A673 (cell line): Measurements from ENCODE around the gene GSTT2B. TPM values are rescaled to one million over a fixed set of nuclear protein-coding genes. Genes with fewer than 3 reads are reported as not detected.
"Not testable (repeated sequence)": the region's sequence is repeated elsewhere in the genome, so short reads cannot be mapped to it uniquely, and the experiment has no call there.

ENCODE experiments used
- BruUV-seq: library from RNA; stranded (reverse); fragments of 400-500 nt; replicated peaks from 2 replicates; lab custom pipeline; 2021; lab: Mats Ljungman, UMichigan
- CTCF ChIA-PET: fragments of 300-600 bp; sonication (Branson Sonifier 250); formaldehyde crosslinking; loops from one replicate; lab custom pipeline; 2022; ENCODE audit warnings: antibody characterized with exemption; lab: Charles Lee
- POLR2A ChIA-PET: fragments of 300-600 bp; sonication (Branson Sonifier 250); formaldehyde crosslinking; loops from one replicate; lab custom pipeline; 2022; ENCODE audit warnings: antibody characterized with exemption; ENCODE audit not compliant: low non-redundant PET; lab: Charles Lee
- DNase-seq: peaks from one replicate; pipeline ENCODE4 v3.0.0-alpha.2; 2015; ENCODE audit warnings: low spot score
- H3K27ac ChIP-seq: fragments of 200-600 bp; sonication (generic); 2 replicates; pipeline ENCODE4 v1.5.1; 2016; ENCODE audit warnings: mixed run types, low read depth, mild to moderate bottlenecking, mixed read lengths, antibody characterized with exemption, low read length; ENCODE audit not compliant: poor library complexity, severe bottlenecking
- H3K27me3 ChIP-seq: fragments of 200-600 bp; sonication (generic); replicated peaks from 2 replicates; pipeline ENCODE4 v1.6.1; 2017; ENCODE audit warnings: mixed run types, low read depth, mild to moderate bottlenecking, mixed read lengths, antibody characterized with exemption, low read length; ENCODE audit not compliant: insufficient read depth, poor library complexity
- H3K36me3 ChIP-seq: fragments of 200-600 bp; sonication (generic); 2 replicates; pipeline ENCODE4 v1.6.1; 2016; ENCODE audit warnings: mixed run types, mild to moderate bottlenecking, mixed read lengths, antibody characterized with exemption, low read length; ENCODE audit not compliant: insufficient read depth, poor library complexity, severe bottlenecking
- H3K4me1 ChIP-seq: fragments of 200-600 bp; sonication (generic); 2 replicates; pipeline ENCODE4 v1.6.1; 2017; ENCODE audit warnings: mixed run types, mild to moderate bottlenecking, mixed read lengths, antibody characterized with exemption, low read length; ENCODE audit not compliant: insufficient read depth, poor library complexity, severe bottlenecking
- H3K4me3 ChIP-seq: fragments of 200-600 bp; sonication (generic); 2 replicates; pipeline ENCODE4 v1.5.1; 2016; ENCODE audit warnings: low read depth, mixed run types, mild to moderate bottlenecking, mixed read lengths, low read length; ENCODE audit not compliant: poor library complexity, severe bottlenecking
- H3K9me3 ChIP-seq: fragments of 200-600 bp; sonication (generic); 2 replicates; pipeline ENCODE4 v1.6.1; 2016; ENCODE audit warnings: mixed run types, low read depth, mild to moderate bottlenecking, mixed read lengths, antibody characterized with exemption, low read length; ENCODE audit not compliant: poor library complexity, severe bottlenecking
- EZH2 ChIP-seq: fragments of 200-600 bp; sonication (generic); IDR thresholded peaks from 2 replicates; pipeline ENCODE4 v1.6.1; 2017; ENCODE audit warnings: borderline replicate concordance, low read depth, mild to moderate bottlenecking, mixed read lengths, antibody characterized with exemption, low read length; ENCODE audit not compliant: poor library complexity, severe bottlenecking
- intact Hi-C: fragments of 100-400 bp; cut with micrococcal nuclease; formaldehyde crosslinking; loops from one replicate; pipeline ENCODE4 v1.10.0; 2022; ENCODE audit not compliant: unreplicated experiment
- total RNA-seq: library from RNA; stranded (reverse); gene quantifications from 2 replicates; pipeline ENCODE4 v1.2.3, GENCODE V29; 2021
- TF ChIP-seq, protein P1 (sequence below): fragments of 300-800, 200-600 bp; sonication (generic); conservative IDR thresholded peaks from 2 replicates; pipeline ENCODE4 v1.5.1; 2017; ENCODE audit warnings: low read depth, mild to moderate bottlenecking, antibody characterized with exemption, low read length, moderate library complexity, mixed read lengths

Gene GSTT2B
- total RNA-seq, 1 experiment from 2014 or later = 0.54 TPM

GRCh38 chr22:23951383-23951782, 9.6 kb downstream of the GSTT2B start:
- H3K36me3 ChIP-seq, H3K27me3 ChIP-seq, H3K4me3 ChIP-seq, BruUV-seq, H3K4me1 ChIP-seq, H3K27ac ChIP-seq, H3K9me3 ChIP-seq, DNase-seq, POLR2A ChIA-PET, CTCF ChIA-PET: not testable (repeated sequence)
- intact Hi-C loops = loop anchor here (10.0 kb wide), 1 partner anchor 223 kb away; no protein-coding TSS in a partner anchor

DNA sequence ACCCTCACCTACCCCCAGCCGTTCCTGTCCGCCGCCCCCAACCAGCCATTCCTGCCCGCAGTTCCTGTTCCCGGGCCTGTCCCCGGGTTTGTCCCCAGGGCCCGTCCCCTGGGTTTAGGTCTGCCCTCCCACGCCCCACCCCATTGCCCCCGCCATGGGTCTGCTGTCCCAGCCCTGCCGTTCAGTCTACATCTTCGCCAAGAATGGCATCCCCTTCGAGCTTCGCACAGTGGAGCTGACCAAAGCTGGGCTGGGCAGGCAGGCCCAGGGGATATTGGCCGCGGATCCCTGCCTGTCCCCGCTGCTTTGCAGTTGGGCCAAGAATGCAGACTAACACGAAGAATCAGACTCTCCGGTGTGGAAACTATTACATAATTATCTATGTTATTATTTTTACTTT, 11.2 kb downstream of the GSTT2B start:
- H3K27ac ChIP-seq, CTCF ChIA-PET, DNase-seq, H3K4me1 ChIP-seq, H3K9me3 ChIP-seq, H3K4me3 ChIP-seq, H3K36me3 ChIP-seq, BruUV-seq, H3K27me3 ChIP-seq, POLR2A ChIA-PET: not testable (repeated sequence)
- intact Hi-C loops = loop anchor here (10.0 kb wide), 1 partner anchor 225 kb away; no protein-coding TSS in a partner anchor

DNA sequence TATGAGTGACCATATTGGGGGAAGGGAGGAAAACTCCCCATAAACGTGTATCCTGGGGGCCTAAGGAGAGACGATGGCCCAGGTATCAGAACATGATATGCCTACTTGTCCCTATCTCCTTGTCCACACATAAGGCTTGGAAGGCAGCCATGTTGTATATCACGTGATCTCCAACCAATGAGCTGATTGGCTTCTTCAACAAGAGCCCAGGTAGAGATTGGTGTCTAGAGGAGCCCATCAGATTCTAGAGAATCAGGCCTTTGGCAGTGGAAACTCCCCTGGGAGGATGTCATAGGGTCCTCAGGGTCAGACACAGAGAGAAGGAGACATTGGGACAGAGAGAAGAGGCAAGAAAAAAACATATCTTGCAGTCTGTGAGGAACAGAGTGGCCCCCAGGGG, 13.6 kb downstream of the GSTT2B start:
- H3K4me3 ChIP-seq, H3K9me3 ChIP-seq, H3K27me3 ChIP-seq, H3K36me3 ChIP-seq, CTCF ChIA-PET, DNase-seq, H3K4me1 ChIP-seq, BruUV-seq, H3K27ac ChIP-seq, POLR2A ChIA-PET, intact Hi-C loops: not testable (repeated sequence)

DNA sequence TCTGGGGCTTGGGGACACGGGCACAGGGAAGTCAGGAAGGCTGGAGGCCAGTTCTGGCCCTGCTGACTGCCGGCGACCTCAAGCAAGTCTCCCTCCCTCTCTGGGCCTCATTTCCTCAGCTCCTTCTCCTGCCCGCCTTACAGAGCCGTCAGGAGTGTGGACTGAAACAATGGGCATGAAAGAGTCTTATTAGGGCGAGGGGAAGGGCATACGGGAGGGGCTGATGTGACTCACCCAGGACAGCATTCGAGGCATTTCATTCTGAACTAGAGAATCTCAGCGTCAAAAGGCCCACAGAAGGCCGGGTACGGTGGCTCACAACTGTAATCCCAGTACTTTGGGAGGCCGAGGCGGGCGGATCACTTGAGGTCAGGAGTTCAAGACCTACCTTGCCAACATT, 20.8 kb downstream of the GSTT2B start:
- POLR2A ChIA-PET, H3K27me3 ChIP-seq, DNase-seq, H3K4me1 ChIP-seq, H3K36me3 ChIP-seq, H3K4me3 ChIP-seq, BruUV-seq, H3K27ac ChIP-seq, CTCF ChIA-PET, intact Hi-C loops, H3K9me3 ChIP-seq: not testable (repeated sequence)

DNA sequence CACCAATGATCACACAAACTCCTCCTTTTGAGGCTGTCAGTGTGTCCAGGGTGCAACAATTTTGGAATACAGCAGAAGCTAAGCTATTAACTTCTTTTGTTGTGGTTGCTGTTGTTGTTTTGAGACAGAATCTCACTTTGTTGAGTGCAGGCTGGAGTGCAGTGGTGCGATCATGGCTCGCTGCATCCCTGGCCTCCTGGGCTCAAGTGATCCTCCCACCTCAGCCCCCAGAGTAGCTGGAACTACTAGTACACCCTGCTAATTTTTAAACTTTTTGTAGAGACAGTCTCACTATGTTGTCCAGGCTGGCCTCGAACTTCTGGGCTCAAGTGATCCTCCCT, 22.0 kb downstream of the GSTT2B start:
- TF ChIP-seq, protein P1, sequence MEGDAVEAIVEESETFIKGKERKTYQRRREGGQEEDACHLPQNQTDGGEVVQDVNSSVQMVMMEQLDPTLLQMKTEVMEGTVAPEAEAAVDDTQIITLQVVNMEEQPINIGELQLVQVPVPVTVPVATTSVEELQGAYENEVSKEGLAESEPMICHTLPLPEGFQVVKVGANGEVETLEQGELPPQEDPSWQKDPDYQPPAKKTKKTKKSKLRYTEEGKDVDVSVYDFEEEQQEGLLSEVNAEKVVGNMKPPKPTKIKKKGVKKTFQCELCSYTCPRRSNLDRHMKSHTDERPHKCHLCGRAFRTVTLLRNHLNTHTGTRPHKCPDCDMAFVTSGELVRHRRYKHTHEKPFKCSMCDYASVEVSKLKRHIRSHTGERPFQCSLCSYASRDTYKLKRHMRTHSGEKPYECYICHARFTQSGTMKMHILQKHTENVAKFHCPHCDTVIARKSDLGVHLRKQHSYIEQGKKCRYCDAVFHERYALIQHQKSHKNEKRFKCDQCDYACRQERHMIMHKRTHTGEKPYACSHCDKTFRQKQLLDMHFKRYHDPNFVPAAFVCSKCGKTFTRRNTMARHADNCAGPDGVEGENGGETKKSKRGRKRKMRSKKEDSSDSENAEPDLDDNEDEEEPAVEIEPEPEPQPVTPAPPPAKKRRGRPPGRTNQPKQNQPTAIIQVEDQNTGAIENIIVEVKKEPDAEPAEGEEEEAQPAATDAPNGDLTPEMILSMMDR = no peak
- no peak for TF ChIP-seq EZH2
- ChIA-PET CTCF (no interaction called here), POLR2A (no interaction called here)
- intact Hi-C loops = no loop called here
- H3K4me3 ChIP-seq = no peak overlapping the region
- no TSS peak for BruUV-seq
- no peak for DNase-seq
- no peak overlapping the region for H3K27ac ChIP-seq
- H3K27me3 ChIP-seq = no peaks in the 10 kb centered on the region
- H3K9me3 ChIP-seq = no peaks in the 10 kb centered on the region
- no peaks in the 10 kb centered on the region for H3K4me1 ChIP-seq
- no peaks in the 10 kb centered on the region for H3K36me3 ChIP-seq
